Smooth muscle cell (in vitro differentiated cells): ENCODE data around the gene CFAP65. TPM values are rescaled to one million over a fixed set of nuclear protein-coding genes. Genes with fewer than 3 reads are reported as not detected.
A peak's percentile ranks its signal among the peaks of the same experiment; 100 is the strongest.

Experiments used
- DNase-seq: peaks from one replicate; lab custom pipeline; 2025; ENCODE audit not compliant: unreplicated experiment; lab: John Stamatoyannopoulos, UW
- H2AFZ ChIP-seq: fragments of 200-600 bp; sonication (generic); 2 replicates; pipeline ENCODE4 v1.6.0; 2016; ENCODE audit warnings: antibody characterized with exemption, low read depth, mild to moderate bottlenecking
- H3F3A ChIP-seq: fragments of 200-600 bp; sonication (generic); 2 replicates; pipeline ENCODE4 v1.6.0; 2017; ENCODE audit warnings: antibody characterized with exemption, low read depth
- H3K27ac ChIP-seq: fragments of 200-600 bp; sonication (generic); 2 replicates; pipeline ENCODE4 v1.5.1; 2016; ENCODE audit warnings: low read depth, mild to moderate bottlenecking
- H3K27me3 ChIP-seq: fragments of 200-600 bp; sonication (generic); 2 replicates; pipeline ENCODE4 v1.6.1; 2016; ENCODE audit warnings: low read depth, mild to moderate bottlenecking
- H3K36me3 ChIP-seq: fragments of 200-600 bp; sonication (generic); 2 replicates; pipeline ENCODE4 v1.5.1; 2016; ENCODE audit warnings: low read depth
- H3K4me1 ChIP-seq: fragments of 200-600 bp; sonication (generic); 2 replicates; pipeline ENCODE4 v1.5.1; 2016; ENCODE audit warnings: low read depth
- H3K4me2 ChIP-seq: fragments of 200-600 bp; sonication (generic); 2 replicates; pipeline ENCODE4 v1.6.0; 2016; ENCODE audit warnings: mild to moderate bottlenecking
- H3K4me3 ChIP-seq: fragments of 200-600 bp; sonication (generic); 2 replicates; pipeline ENCODE4 v1.5.1; 2016; ENCODE audit warnings: mild to moderate bottlenecking
- H3K79me2 ChIP-seq: fragments of 200-600 bp; sonication (generic); 2 replicates; pipeline ENCODE4 v1.6.0; 2016; ENCODE audit warnings: low read depth, mild to moderate bottlenecking
- H3K9ac ChIP-seq: fragments of 200-600 bp; sonication (generic); 2 replicates; pipeline ENCODE4 v1.6.0; 2016; ENCODE audit warnings: low read depth
- H3K9me3 ChIP-seq: fragments of 200-600 bp; sonication (generic); replicated peaks from 2 replicates; pipeline ENCODE4 v1.5.1; 2016; ENCODE audit warnings: low read depth
- H4K20me1 ChIP-seq: fragments of 200-600 bp; sonication (generic); 2 replicates; pipeline ENCODE4 v1.6.0; 2016; ENCODE audit warnings: low read depth
- WGBS: methylation state at CpG from one replicate; pipeline ENCODE4 v1.1.7; 2016; ENCODE audit warnings: low lambda C conversion rate; 5-methylcytosine and 5-hydroxymethylcytosine counted together
- polyA plus RNA-seq: library from polyadenylated mRNA; unstranded; fragments of >200 nt; fragmentation: Nextera tagmentation; extraction: Ambion mirVana; gene quantifications from 2 replicates; pipeline ENCODE4 v1.2.1, GENCODE V29; 2016
- total RNA-seq: library from RNA; depleted of rRNA; stranded (reverse); fragments of >200 nt; gene quantifications from 2 replicates; pipeline ENCODE4 v1.2.3, GENCODE V29; 2014
- TF ChIP-seq, protein P1 (sequence below): fragments of 200-600 bp; sonication (generic); IDR thresholded peaks from 2 replicates; pipeline ENCODE4 v1.5.1; 2017; ENCODE audit warnings: borderline replicate concordance, mild to moderate bottlenecking, antibody characterized with exemption; ENCODE audit not compliant: insufficient read depth, poor library complexity, severe bottlenecking

Gene CFAP65
- total and polyA plus RNA-seq, 2 experiments from 2014 or later: not detected

- Histone ChIP-seq H3F3A (peaks cover 6% of the 10 kb centered on the region), H3K9me3 (no peaks in the 10 kb centered on the region), H3K27me3 (peaks cover 70% of the 10 kb centered on the region), H3K27ac (no peak within 1 kb of the TSS), H3K36me3 (no peaks in the 10 kb centered on the region), H3K4me2 (peak within 1 kb of the TSS; percentile 97), H3K4me3 (peak within 1 kb of the TSS; percentile 65), H3K9ac (no peak within 1 kb of the TSS), H3K79me2 (no peaks in the 10 kb centered on the region), H3K4me1 (peaks cover 15% of the 10 kb centered on the region), H2AFZ (peak within 1 kb of the TSS; percentile 90), H4K20me1 (no peaks in the 10 kb centered on the region)
- TF ChIP-seq, protein P1, sequence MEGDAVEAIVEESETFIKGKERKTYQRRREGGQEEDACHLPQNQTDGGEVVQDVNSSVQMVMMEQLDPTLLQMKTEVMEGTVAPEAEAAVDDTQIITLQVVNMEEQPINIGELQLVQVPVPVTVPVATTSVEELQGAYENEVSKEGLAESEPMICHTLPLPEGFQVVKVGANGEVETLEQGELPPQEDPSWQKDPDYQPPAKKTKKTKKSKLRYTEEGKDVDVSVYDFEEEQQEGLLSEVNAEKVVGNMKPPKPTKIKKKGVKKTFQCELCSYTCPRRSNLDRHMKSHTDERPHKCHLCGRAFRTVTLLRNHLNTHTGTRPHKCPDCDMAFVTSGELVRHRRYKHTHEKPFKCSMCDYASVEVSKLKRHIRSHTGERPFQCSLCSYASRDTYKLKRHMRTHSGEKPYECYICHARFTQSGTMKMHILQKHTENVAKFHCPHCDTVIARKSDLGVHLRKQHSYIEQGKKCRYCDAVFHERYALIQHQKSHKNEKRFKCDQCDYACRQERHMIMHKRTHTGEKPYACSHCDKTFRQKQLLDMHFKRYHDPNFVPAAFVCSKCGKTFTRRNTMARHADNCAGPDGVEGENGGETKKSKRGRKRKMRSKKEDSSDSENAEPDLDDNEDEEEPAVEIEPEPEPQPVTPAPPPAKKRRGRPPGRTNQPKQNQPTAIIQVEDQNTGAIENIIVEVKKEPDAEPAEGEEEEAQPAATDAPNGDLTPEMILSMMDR: no peak
- under 1% methylated on average over 36 of the region's 37 CpGs for WGBS
- DNase-seq: peak; percentile 75
Observed at GRCh38 chr2:218959141-218959731, 82.1 kb downstream of the CFAP65 start, which contains the start of gene CDK5R2. Gene CDK5R2 (plus strand): TSS chr2:218959666. CDS start chr2:218959821, 155 bp downstream.

GRCh38 chr2:218958276-218958675 is 83.0 kb downstream of the CFAP65 start:
- no peaks in the 10 kb centered on the region for H4K20me1 ChIP-seq
- no peak overlapping the region for H3K27ac ChIP-seq
- TF ChIP-seq, protein P1: no peak
- WGBS: 100% methylated on average over 1 of the region's 1 CpG
- H3K9ac ChIP-seq: no peak overlapping the region
- H2AFZ ChIP-seq: no peak overlapping the region
- H3K4me1 ChIP-seq: peaks cover 6% of the 10 kb centered on the region
- no peaks in the 10 kb centered on the region for H3F3A ChIP-seq
- H3K9me3 ChIP-seq: no peaks in the 10 kb centered on the region
- no peak overlapping the region for H3K4me2 ChIP-seq
- no peak overlapping the region for H3K4me3 ChIP-seq
- no peaks in the 10 kb centered on the region for H3K79me2 ChIP-seq
- no peak for DNase-seq
- H3K36me3 ChIP-seq: no peaks in the 10 kb centered on the region
- H3K27me3 ChIP-seq: peaks cover 70% of the 10 kb centered on the region

- H3K4me3 ChIP-seq: no peak overlapping the region
- no peaks in the 10 kb centered on the region for H3K36me3 ChIP-seq
- no peak overlapping the region for H3K9ac ChIP-seq
- H3K79me2 ChIP-seq: no peaks in the 10 kb centered on the region
- 74% methylated on average over 4 of the region's 4 CpGs for WGBS
- DNase-seq: no peak
- H4K20me1 ChIP-seq: no peaks in the 10 kb centered on the region
- no peaks in the 10 kb centered on the region for H3F3A ChIP-seq
- no peak overlapping the region for H2AFZ ChIP-seq
- peaks cover 5% of the 10 kb centered on the region for H3K4me1 ChIP-seq
- no peak overlapping the region for H3K27ac ChIP-seq
- H3K4me2 ChIP-seq: no peak overlapping the region
- H3K27me3 ChIP-seq: peaks cover 69% of the 10 kb centered on the region
- no peaks in the 10 kb centered on the region for H3K9me3 ChIP-seq
- TF ChIP-seq, protein P1: no peak
Observed at GRCh38 chr2:218957671-218958070, 83.6 kb downstream of the CFAP65 start.

DNA sequence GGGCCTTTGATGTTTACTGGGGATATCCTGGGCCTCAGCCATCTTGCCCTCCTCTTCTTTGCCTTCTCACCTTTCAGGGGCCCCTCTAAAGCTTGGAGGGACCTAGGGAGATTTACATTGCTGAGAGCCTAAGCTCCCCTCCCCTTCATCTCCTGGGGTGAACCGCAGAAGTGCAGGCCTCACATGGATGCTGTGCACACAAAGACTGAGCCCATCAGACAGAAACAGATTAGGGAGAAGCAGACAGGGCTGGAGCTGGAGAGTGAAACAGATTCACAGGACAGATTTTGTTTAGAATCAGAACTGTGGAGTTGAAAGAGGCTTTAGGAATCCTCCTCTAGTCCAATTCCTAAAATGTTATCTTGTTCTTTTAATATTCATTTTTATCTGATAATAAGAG is 85.3 kb downstream of the CFAP65 start:
- peaks cover 3% of the 10 kb centered on the region for H3K4me1 ChIP-seq
- no peak overlapping the region for H3K9ac ChIP-seq
- no peak overlapping the region for H2AFZ ChIP-seq
- H3K9me3 ChIP-seq: no peaks in the 10 kb centered on the region
- H3K27me3 ChIP-seq: peaks cover 53% of the 10 kb centered on the region
- DNase-seq: no peak
- TF ChIP-seq, protein P1: no peak
- no peak overlapping the region for H3K4me2 ChIP-seq
- H4K20me1 ChIP-seq: no peaks in the 10 kb centered on the region
- H3K79me2 ChIP-seq: no peaks in the 10 kb centered on the region
- H3K27ac ChIP-seq: no peak overlapping the region
- 94% methylated on average over 1 of the region's 1 CpG for WGBS
- no peak overlapping the region for H3K4me3 ChIP-seq
- H3K36me3 ChIP-seq: no peaks in the 10 kb centered on the region
- H3F3A ChIP-seq: no peaks in the 10 kb centered on the region
